ENCODE measurements around the gene USP6. TPM values are rescaled to one million over a fixed set of nuclear protein-coding genes. Genes with fewer than 3 reads are reported as not detected.
"Not testable (repeated sequence)": the region's sequence is repeated elsewhere in the genome, so short reads cannot be mapped to it uniquely, and the experiment has no call there.

Gene USP6
- total RNA-seq, 1 experiment from 2014 or later: 0.10 TPM

- POLR2A ChIA-PET: no interaction called here
- no peak for DNase-seq (ENCODE audit: low read depth, low spot score)
- CTCF ChIA-PET: no interaction called here
Observed at GRCh38 chr17:5128905-5129535, 13.2 kb downstream of the USP6 start.

GRCh38 chr17:5129770-5130169 is 13.9 kb downstream of the USP6 start:
- H3K4me2 ChIP-seq (ENCODE audit: low read length); RAD21 ChIA-PET (ENCODE audit: low non-redundant PET in 1 of 2, low total read pairs in 2 of 2, uncharacterized antibody in 2 of 2, unreplicated experiment in 2 of 2); POLR2A ChIA-PET; H3K9ac ChIP-seq (ENCODE audit: low read length); H4K20me1 ChIP-seq (ENCODE audit: insufficient read depth); H3K27me3 ChIP-seq (ENCODE audit: insufficient read depth, low read length); BruUV-seq (replicated peaks); H3K4me3 ChIP-seq (replicated peaks in 1 of 2; ENCODE audit: low read depth in 1 of 2, low read length in 2 of 2); H3K36me3 ChIP-seq (ENCODE audit: control insufficient read depth in 1 of 2, insufficient read depth in 2 of 2, low read length in 2 of 2); H3K4me1 ChIP-seq (ENCODE audit: control insufficient read depth in 1 of 2, insufficient read depth in 2 of 2, low read length in 2 of 2); H3K27ac ChIP-seq (ENCODE audit: low read depth, low read length); intact Hi-C loops (cut with micrococcal nuclease); H3K9me3 ChIP-seq (ENCODE audit: control insufficient read depth in 1 of 2, insufficient read depth in 1 of 2, low read depth in 1 of 2, low read length in 2 of 2); H2AFZ ChIP-seq (ENCODE audit: low read depth, low read length, poor library complexity, severe bottlenecking); H3K79me2 ChIP-seq (ENCODE audit: insufficient read depth, low read length); ATAC-seq; CTCF ChIA-PET; H3K9me2 ChIP-seq (ENCODE audit: insufficient read depth); DNase-seq (ENCODE audit: low read depth, low spot score): not testable (repeated sequence)

More at GRCh38 chr17:5128905-5129535, 13.2 kb downstream of the USP6 start:
- no peaks in the 10 kb centered on the region for H4K20me1 ChIP-seq (ENCODE audit: insufficient read depth)
- H3K27me3 ChIP-seq (ENCODE audit: insufficient read depth, low read length): no peaks in the 10 kb centered on the region
- no peaks in the 10 kb centered on the region for H3K9me3 ChIP-seq (ENCODE audit: control insufficient read depth in 1 of 2, insufficient read depth in 1 of 2, low read depth in 1 of 2, low read length in 2 of 2)
- H3K4me3 ChIP-seq (replicated peaks in 1 of 2; ENCODE audit: low read depth in 1 of 2, low read length in 2 of 2): no peak overlapping the region
- intact Hi-C loops (cut with micrococcal nuclease): no loop called here
- no peak overlapping the region for H3K27ac ChIP-seq (ENCODE audit: low read depth, low read length)
- H3K79me2 ChIP-seq (ENCODE audit: insufficient read depth, low read length): no peaks in the 10 kb centered on the region
- H3K9me2 ChIP-seq (ENCODE audit: insufficient read depth): no peaks in the 10 kb centered on the region
- TF ChIP-seq EZH2phosphoT487 (IDR thresholded peaks at IDR 0.05; ENCODE audit: borderline replicate concordance): no peak
- no peak for ATAC-seq
- no peaks in the 10 kb centered on the region for H3K36me3 ChIP-seq (ENCODE audit: control insufficient read depth in 1 of 2, insufficient read depth in 2 of 2, low read length in 2 of 2)
- no peak overlapping the region for H3K9ac ChIP-seq (ENCODE audit: low read length)
- RAD21 ChIA-PET (ENCODE audit: low non-redundant PET in 1 of 2, low total read pairs in 2 of 2, uncharacterized antibody in 2 of 2, unreplicated experiment in 2 of 2): no interaction called here
- no peaks in the 10 kb centered on the region for H3K4me1 ChIP-seq (ENCODE audit: control insufficient read depth in 1 of 2, insufficient read depth in 2 of 2, low read length in 2 of 2)
- H2AFZ ChIP-seq (ENCODE audit: low read depth, low read length, poor library complexity, severe bottlenecking): no peak overlapping the region
- no TSS peak for BruUV-seq (replicated peaks)
- H3K4me2 ChIP-seq (ENCODE audit: low read length): no peak overlapping the region

- RAD21 ChIA-PET (ENCODE audit: low non-redundant PET in 1 of 2, low total read pairs in 2 of 2, uncharacterized antibody in 2 of 2, unreplicated experiment in 2 of 2); H3K27me3 ChIP-seq (ENCODE audit: insufficient read depth, low read length); H3K4me2 ChIP-seq (ENCODE audit: low read length); H2AFZ ChIP-seq (ENCODE audit: low read depth, low read length, poor library complexity, severe bottlenecking); H3K36me3 ChIP-seq (ENCODE audit: control insufficient read depth in 1 of 2, insufficient read depth in 2 of 2, low read length in 2 of 2); H3K4me1 ChIP-seq (ENCODE audit: control insufficient read depth in 1 of 2, insufficient read depth in 2 of 2, low read length in 2 of 2); H3K9me3 ChIP-seq (ENCODE audit: control insufficient read depth in 1 of 2, insufficient read depth in 1 of 2, low read depth in 1 of 2, low read length in 2 of 2); H3K79me2 ChIP-seq (ENCODE audit: insufficient read depth, low read length); H3K4me3 ChIP-seq (replicated peaks in 1 of 2; ENCODE audit: low read depth in 1 of 2, low read length in 2 of 2); DNase-seq (ENCODE audit: low read depth, low spot score); H3K9ac ChIP-seq (ENCODE audit: low read length); H4K20me1 ChIP-seq (ENCODE audit: insufficient read depth); CTCF ChIA-PET; POLR2A ChIA-PET; H3K27ac ChIP-seq (ENCODE audit: low read depth, low read length); ATAC-seq; H3K9me2 ChIP-seq (ENCODE audit: insufficient read depth); BruUV-seq (replicated peaks); intact Hi-C loops (cut with micrococcal nuclease): not testable (repeated sequence)
Observed at GRCh38 chr17:5130261-5130660, 14.4 kb downstream of the USP6 start.

- POLR2A ChIA-PET; CTCF ChIA-PET; H3K36me3 ChIP-seq (ENCODE audit: control insufficient read depth in 1 of 2, insufficient read depth in 2 of 2, low read length in 2 of 2); H3K9me3 ChIP-seq (ENCODE audit: control insufficient read depth in 1 of 2, insufficient read depth in 1 of 2, low read depth in 1 of 2, low read length in 2 of 2); H3K9me2 ChIP-seq (ENCODE audit: insufficient read depth); intact Hi-C loops (cut with micrococcal nuclease); BruUV-seq (replicated peaks); H2AFZ ChIP-seq (ENCODE audit: low read depth, low read length, poor library complexity, severe bottlenecking); H3K4me1 ChIP-seq (ENCODE audit: control insufficient read depth in 1 of 2, insufficient read depth in 2 of 2, low read length in 2 of 2); H3K27me3 ChIP-seq (ENCODE audit: insufficient read depth, low read length); H3K27ac ChIP-seq (ENCODE audit: low read depth, low read length); H3K4me3 ChIP-seq (replicated peaks in 1 of 2; ENCODE audit: low read depth in 1 of 2, low read length in 2 of 2); ATAC-seq; DNase-seq (ENCODE audit: low read depth, low spot score); H3K9ac ChIP-seq (ENCODE audit: low read length); H3K79me2 ChIP-seq (ENCODE audit: insufficient read depth, low read length); H4K20me1 ChIP-seq (ENCODE audit: insufficient read depth); RAD21 ChIA-PET (ENCODE audit: low non-redundant PET in 1 of 2, low total read pairs in 2 of 2, uncharacterized antibody in 2 of 2, unreplicated experiment in 2 of 2); H3K4me2 ChIP-seq (ENCODE audit: low read length): not testable (repeated sequence)
Observed at GRCh38 chr17:5130687-5131086, 14.9 kb downstream of the USP6 start.
